Activated CD4-positive, alpha-beta T cell treated with anti-CD3 and anti-CD28 coated beads, Interleukin-2, Interleukin-6, amounts not matched to agents 100 ng/mL and 50 ng/mL, durations not matched to agents 16 hours and 8 hours (primary cell): ENCODE results near the gene MAPKAPK5.
A peak's percentile ranks its signal among the peaks of the same experiment; 100 is the strongest.
"Not testable (repeated sequence)": the region's sequence is repeated elsewhere in the genome, so short reads cannot be mapped to it uniquely, and the experiment has no call there.

Source experiments
- DNase-seq: peaks from one replicate; pipeline ENCODE4 v3.0.0-alpha.2; 2020

Gene MAPKAPK5, protein sequence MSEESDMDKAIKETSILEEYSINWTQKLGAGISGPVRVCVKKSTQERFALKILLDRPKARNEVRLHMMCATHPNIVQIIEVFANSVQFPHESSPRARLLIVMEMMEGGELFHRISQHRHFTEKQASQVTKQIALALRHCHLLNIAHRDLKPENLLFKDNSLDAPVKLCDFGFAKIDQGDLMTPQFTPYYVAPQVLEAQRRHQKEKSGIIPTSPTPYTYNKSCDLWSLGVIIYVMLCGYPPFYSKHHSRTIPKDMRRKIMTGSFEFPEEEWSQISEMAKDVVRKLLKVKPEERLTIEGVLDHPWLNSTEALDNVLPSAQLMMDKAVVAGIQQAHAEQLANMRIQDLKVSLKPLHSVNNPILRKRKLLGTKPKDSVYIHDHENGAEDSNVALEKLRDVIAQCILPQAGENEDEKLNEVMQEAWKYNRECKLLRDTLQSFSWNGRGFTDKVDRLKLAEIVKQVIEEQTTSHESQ

DNA sequence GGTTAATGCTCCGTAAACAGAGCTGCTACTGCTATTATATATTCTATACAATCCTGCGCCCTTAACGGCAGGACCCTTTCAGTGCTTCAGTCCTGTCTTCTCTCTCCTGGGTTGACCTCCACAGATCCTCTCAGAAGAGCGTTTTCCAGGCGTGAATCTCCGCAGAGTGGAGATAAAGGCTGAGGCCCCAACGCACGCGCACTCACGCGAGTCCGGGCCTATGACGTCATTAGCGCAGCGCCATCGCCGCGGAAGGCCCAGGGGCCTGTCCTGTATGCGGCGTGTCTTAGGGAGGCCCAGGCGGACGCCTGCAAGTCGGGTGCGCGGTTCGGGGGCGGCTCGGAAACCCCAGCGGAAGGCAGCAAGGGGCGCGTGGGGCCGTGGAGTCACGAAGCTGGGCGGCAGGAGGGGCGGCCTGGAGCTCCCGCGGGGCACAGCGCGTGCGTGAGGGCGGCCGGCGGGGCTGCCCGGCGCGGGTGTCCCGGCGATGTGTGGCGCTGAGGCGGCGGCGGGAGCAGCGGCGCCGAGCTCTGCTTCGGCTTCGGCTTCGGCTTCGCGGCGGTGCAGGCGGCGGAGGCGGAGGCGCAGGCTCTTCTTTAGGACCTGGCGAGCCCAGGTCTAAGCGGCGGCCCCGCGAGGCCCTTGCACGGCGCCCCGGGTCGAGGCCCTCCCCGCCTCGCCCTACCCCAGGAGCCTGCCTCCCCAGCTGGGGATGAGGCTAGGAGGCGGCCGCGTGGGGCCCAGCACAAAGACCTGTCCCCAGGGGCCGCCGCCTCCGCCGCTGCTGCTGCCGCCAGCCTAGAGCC lies at the start of gene MAPKAPK5:
TSS of gene MAPKAPK5 (plus strand) at position 479 of the 806 bp plus-strand sequence. CDS start 506 bp downstream, outside the sequence.
- peak; percentile 97 for DNase-seq

DNA sequence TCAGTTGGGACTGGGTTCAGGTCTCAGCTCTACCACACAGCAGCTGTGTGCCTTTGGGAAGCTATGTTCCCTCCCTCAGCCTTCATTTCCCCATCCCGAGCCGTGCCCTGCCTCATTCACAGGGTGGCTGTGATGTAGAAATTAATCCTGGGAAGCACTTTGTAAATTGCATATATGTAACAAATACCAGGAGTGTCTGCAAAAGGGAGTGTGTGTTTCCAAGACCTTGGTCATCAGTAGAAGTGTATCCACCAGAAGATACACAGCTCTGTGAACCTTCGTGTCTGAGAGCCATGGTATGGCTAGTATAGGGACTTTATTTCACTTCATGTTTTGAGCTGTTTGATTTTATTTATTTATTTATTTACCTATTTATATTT lies 49.2 kb upstream of the MAPKAPK5 start:
- DNase-seq: no peak

DNA sequence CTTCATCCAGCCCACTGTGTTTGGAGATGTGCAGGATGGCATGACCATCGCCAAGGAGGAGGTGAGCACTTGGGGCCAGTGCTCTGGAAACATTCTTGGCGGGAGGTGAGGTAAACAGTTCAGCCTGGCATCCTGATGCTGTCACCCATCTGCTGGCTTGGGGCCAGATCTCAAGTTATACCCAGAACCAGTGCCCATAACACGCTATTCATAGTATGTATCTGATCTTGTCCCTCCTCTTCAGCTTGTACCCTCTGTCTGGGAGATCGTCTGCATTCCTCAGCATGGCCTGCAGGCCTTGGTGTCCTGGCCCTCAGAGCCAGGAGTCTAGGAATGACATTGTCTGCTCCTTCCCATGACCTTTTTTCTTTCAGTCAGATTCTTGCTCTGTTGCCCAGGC lies 43.8 kb upstream of the MAPKAPK5 start:
- DNase-seq: no peak

DNA sequence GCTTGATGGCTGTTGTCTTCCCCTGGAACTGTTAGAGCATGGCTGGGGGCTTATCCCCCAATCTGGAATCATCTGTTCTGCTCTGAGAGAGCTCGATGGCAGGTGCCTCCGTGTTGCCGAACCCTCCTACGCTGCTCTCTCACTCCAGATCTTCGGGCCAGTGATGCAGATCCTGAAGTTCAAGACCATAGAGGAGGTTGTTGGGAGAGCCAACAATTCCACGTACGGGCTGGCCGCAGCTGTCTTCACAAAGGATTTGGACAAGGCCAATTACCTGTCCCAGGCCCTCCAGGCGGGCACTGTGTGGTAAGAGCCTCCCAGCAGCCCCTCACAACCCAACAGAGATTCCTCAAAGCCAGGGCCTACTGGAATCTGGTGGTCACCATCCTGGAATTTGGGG lies 42.3 kb upstream of the MAPKAPK5 start:
- no peak for DNase-seq

DNA sequence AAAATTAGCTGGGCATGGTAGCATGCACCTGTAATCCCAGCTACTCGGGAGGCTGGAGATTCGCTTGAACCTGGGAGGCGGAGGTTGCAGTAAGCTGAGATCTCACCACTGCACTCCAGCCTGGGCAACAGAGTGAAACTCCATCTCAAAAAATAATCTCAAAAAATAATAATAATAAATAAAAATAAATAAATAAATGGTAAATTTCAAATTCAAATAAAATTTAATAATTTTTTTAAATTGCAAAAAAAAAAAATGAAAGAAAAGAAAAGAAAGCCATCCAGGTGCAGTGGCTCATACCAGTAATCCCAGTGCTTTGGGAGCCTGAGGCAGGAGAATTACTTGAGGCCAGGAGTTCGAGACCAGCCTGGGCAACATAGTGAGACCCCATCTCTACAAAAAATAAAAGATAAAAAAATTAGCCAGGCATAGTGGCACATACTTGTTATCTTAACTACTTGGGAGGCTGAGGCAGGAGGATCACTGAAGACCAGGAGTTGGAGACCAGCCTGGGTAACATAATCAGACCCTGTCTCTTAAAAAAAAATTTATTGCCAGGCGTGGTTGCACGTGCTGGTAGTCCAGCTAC lies 38.9 kb upstream of the MAPKAPK5 start:
- no peak for DNase-seq

DNA sequence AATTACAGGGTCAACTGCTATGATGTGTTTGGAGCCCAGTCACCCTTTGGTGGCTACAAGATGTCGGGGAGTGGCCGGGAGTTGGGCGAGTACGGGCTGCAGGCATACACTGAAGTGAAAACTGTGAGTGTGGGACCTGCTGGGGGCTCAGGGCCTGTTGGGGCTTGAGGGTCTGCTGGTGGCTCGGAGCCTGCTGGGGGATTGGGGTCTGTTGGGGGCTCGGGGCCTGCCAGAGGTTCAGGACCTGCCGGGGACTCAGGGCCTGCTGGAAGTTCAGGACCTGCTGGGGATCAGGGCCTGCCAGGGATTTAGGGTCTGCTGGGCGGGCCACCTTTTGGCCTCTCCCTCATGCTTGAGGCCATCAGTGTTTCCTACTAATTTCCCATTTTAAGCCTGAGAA lies 38.2 kb upstream of the MAPKAPK5 start:
- DNase-seq: no peak

DNA sequence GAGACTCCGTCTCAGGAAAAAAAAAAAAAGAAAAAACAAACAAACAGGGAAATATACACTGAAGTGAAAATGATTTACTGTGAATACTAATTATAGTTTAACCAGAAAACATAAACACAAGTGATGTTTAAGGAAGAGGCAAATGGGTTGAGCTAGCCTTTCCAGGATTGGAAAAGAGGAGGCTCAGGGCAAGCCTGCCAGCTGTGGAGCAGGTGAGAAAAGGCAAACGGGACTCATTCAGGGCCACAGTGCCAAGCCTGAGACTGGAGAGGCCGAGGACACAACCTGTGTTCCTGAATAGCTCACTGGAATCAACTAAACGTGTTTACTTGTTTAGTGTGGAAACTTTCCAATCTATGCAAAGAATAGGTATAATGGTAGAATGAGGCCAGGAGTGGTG lies 35.7 kb upstream of the MAPKAPK5 start:
- no peak for DNase-seq

DNA sequence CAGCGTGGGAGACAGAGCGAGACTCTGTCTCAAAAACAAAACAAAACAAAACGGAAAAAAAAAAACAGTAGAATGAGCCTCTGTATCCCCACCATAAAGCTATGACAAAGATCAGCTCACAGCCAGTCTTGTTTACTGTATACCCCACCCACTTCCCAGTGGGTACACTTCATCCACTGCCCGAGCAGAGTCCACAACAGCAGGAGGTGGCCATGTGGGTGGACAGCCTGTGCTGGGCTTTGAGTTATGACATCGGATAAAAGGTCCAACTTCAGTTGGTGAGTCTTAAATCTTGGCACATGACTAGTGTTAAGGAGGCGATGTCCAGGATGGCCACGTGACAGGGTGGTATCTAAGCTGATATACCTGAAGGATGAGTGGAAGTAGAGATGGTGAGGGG lies 34.8 kb upstream of the MAPKAPK5 start:
- DNase-seq: no peak

DNA sequence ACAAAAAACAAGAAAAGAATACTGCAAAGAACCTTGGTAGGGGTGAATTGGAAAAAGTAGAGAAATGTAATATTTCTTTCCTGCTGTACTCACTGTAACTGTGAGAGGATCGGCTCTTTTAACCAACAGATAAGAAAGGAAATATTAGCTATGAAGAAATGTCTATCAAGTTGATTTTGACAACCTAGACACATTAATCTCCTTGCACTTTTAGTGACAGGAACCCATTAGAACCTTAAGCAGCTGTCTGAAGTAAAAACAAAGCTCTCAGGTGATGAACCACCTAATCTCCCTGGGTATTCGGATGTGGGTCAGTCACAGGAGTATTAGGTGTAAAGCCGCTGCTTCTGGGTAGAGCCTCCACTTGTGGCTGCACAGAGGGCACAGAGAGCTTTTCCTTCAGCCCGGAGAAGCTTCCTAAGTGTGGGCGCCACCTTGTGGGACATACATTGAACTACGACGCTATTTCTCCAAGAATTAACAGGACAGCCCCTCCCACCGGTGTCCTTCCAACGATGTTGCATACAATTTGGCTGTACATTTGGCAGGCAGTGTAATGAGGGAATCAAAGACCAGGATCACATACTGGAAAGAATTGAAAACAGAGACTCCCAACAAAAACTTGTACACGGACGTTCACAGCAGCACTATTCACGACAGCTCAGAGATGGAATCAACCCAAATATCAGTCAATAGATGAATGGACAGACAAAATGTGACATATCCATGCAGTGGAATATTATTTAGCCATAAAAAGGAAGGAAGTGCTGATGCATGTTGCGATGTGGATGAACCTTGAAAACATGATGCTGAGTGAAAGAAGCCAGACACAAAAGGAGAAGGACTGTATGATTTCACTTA lies 28.9 kb upstream of the MAPKAPK5 start:
- peak; percentile 78 for DNase-seq

DNA sequence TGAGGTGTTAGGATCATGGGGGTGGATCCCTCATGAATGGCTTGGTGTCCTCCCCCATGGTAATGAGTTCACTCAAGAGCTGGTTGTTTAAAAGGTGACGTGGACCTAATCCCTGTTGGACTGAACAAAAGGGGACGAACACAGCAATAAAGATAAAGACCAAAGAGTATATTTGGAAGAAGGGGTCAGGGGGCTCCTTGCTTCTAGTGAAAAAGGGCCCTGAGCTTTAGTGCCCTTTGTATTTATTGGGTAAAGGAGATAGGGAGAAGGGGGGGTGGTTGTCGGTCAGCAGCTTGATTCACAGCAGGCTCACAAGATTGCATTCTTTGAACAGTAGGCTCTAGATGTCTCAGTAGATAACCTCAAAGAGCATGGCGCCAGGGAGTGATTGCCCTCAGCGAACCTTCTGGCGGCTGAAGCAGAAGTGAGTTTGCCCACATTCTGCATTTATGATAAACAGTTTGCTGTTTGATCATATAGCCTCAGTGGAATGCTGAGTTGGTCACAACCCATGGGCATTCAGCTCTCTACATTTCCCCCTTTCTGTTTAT lies 25.9 kb upstream of the MAPKAPK5 start:
- DNase-seq: no peak

DNA sequence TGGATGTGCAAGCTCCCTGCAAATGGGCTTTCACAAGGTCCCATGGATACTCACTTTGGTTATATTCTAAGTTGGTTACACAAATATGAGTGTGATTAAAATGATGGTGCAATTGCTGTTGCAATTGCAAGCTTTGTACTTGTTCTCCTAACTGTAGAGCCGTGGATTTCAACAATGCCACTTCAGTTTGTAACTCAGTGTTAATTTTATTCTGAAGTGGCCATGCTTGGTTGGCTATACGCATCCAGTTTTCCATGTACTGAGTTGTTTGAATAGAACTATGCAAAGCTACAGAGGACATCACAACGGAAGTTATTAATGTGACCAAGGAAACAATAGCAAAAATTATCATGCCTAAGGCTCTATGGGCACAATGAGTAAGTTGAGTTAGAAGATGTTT lies 25.1 kb upstream of the MAPKAPK5 start:
- DNase-seq: not testable (repeated sequence)

DNA sequence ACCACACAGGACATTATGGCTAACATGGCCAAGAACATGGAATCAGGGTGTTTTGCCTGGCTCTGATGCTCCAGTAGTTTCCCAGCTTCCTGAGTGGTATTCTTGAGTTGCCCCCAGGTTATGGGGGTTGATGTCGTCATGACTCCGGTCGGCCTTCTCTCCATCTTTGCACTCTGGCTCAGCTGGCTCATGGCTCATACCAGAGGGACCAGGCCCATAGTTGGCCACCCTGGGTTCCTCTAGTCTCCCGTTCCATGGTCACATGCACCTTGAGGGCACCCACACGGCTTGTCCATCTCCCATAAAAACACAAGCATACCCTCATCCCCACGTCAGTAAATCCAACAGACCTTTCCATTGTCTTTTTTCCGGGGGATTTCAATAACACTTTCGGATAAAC lies 23.7 kb upstream of the MAPKAPK5 start:
- DNase-seq: no peak

DNA sequence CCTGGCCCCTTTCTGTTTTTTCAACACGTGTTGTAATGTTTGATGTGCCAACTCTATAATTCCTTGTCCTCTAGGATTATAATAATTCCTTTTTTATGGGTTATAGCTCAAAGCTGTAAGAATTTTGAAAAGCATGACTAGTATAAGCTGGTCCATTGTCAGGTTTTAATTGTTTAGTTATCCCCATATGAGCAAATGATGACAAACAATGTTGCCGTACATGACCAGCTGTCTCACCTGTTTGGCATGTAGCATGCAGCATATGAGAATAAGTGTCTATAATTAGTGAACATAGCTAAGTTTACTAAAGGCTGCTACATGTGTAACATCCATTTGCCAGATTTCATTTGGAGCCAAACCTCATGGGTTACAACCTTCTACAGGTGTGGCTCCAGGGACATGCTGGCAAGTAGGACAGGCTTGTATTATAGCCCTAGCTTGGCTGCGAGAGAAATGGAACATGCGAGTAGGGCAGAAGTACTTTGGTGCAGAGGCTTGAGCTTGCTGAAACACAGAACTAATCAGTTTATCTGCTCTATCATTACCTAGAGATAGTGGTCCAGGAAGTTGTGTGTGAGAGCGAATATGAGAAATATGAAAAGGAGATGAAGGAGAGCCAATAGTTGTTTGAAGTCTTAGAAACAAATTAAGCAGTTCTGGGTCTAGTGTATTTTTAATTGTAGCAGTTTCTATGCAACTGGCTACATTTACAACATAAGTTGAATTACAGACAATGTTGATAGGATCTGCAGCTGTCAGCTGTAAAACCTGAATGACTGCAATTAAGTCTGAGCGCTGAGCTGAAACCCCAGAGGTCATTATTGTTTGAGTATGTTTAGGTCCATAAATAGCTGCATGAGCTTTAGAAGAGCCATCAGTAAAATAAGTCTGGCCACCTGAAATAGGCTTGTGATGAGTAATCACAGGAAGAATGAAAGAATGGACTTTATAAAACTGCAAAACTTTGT lies 22.6 kb upstream of the MAPKAPK5 start:
- no peak for DNase-seq

DNA sequence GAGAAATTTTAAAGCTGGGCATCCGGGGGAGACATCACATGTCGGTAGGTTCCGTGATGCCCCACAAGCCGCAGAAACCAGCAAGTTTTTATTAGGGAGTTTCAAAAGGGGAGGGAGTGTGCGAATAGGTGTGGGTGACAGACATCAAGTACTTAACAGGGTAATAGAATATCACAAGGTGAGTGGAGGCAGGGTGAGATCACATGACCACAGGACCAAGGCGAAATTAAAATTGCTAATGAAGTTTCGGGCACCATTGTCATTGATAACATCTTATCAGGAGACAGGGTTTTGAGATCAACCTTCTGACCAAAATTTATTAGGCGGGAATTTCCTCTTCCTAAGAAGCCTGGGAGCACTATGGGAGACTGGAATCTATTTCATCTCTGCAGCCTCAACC lies 21.2 kb upstream of the MAPKAPK5 start:
- DNase-seq: not testable (repeated sequence)

DNA sequence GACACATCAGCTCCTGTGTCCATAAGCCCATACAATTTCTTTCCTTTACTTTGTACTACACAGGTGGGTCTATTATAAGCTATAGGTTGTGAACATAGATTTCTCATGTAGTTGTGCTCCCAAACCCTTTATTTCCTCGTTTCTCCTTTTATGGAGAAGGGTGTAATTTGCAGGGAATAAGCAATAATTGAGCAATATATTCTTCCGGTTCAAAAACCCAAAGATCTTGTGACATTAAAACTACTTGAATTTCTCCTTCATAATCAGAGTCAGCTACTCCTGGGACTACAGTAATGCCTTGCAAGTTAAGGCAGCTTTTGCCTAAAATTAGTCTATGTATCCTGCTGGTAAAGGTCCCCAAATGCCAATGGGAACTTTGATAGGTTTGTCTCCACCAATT lies 19.1 kb upstream of the MAPKAPK5 start:
- DNase-seq: no peak

DNA sequence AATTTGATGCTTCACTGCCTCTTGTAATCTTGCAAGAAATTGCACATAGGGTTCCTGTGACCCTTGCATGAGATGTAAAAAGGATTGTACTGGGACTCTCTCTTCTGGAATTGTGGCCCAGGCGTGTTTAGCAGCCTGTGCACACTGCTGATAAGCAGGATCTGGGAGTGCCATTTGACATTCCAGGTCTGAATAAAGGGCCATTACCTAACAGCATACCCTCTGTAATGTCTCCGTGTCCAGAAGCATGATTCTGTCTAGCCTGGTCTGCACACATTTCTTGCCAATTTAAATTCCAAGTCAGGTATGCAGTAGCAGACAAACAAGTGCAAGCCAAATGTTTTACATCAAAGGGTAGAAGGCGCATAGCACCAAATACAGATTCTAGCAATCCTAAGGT lies 18.1 kb upstream of the MAPKAPK5 start:
- no peak for DNase-seq

DNA sequence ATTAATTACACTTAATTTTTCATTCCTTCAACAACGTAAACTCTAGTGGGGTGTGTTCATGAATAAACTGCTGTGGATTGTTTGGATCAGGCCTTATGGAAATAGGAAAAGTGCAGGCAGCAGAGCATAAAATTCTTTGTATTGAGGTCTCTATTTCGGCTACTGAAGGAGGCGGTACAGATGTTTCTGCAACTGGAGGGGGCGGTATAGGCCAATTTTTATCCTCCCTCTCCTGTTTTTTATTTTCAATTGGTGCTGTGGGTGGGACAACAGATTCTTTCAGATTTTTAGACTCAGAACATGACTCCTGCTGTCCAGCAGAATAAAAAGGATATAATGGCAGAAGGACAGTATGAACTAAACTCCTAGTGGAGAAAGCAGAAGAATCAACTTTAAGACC lies 17.7 kb upstream of the MAPKAPK5 start:
- DNase-seq: not testable (repeated sequence)

DNA sequence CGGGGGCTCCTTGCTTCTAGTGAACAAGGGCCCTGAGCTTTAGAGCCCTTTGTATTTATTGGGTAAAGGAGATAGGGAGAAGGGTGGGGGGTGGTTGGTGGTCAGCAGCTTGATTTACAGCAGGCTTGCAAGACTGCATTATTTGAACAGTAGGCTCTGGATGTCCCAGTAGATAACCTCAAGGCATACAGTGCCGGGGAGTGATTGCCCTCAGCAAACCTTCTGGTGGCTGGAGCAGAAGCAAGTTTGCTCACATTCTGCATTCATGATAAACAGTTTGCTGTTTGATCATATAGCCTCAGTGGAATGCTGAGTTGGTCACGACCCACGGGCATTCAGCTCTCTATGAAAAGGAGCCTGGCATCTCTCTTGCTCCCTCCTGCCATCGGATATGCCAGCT lies 16.5 kb upstream of the MAPKAPK5 start:
- DNase-seq: no peak

DNA sequence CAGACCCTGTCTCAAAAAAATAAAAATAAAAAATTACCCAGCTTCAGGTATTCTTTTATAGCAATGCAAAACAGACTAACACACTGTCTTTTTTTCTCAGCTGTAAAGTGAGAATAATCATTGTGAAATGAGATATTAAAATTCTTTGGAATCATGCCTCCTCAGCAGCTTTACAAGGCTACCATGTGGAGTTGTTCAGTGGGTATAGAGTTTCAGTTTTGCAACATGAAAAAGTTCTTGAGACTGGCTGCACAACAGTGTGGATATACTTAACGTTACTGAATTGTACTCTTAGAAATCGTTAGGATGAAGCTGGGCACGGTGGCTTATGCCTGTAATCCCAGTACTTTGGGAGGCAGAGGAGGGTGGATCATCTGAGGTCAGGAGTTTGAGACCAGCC lies 15.7 kb upstream of the MAPKAPK5 start:
- no peak for DNase-seq

DNA sequence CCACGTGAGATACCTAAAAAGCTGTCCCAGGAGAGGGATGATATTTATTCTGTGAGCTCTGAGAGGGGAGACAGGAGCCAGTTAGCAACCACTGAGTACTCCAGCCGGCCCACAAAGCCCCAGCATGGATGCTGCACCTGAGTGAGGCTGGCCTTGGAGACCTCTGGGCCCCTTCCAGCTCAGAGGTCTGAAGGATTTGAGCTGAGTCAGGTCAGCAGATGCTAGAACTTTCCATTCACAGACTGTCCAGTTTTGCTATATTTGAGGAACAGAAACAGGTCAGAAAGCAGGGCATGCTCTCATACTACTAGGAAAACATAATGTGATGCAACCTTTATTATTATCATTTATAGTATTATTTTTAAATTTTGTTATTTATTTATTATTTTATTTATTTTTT lies 15.0 kb upstream of the MAPKAPK5 start:
- no peak for DNase-seq

DNA sequence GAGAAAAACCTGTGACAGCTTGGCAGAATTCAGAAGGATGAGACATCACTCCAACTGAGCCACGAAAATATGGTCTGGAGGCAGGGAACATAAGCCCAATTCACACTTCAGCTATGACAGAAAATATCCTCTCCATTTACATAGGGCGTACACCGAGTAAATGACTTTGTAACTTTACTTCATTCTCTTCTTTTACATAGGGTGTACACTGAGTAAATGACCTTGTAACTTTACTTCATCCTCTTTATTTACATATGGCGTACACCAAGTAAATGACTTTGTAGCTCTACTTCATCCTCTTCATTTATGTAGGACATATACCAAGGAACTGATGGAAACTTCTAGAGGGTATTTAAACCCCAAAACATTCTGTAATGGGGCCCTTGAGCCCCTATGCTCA lies 14.1 kb upstream of the MAPKAPK5 start:
- DNase-seq: no peak
